HepG2 (cell line): ENCODE results near the gene CTXN1. TPM values are rescaled to one million over a fixed set of nuclear protein-coding genes. Genes with fewer than 3 reads are reported as not detected.

Source experiments
- CCDC6 ChIP-seq: sonication (generic); formaldehyde crosslinking; IDR thresholded peaks from 2 replicates; pipeline ENCODE4 v1.8.1; 2022; ENCODE audit warnings: mild to moderate bottlenecking, missing genetic modification reagents, moderate library complexity
- CTCF ChIP-seq: sonication (generic); formaldehyde crosslinking; IDR thresholded peaks from 2 replicates; pipeline ENCODE4 v1.5.0; 2020; ENCODE audit warnings: mild to moderate bottlenecking, missing genetic modification reagents, moderate library complexity
- EED ChIP-seq: sonication (generic); formaldehyde crosslinking; IDR thresholded peaks from 2 replicates; pipeline ENCODE4 v1.5.0; 2020; ENCODE audit warnings: mild to moderate bottlenecking, missing genetic modification reagents
- EZH2 ChIP-seq: conservative IDR thresholded peaks from 2 replicates; pipeline ENCODE4 v1.6.1; 2012; ENCODE audit warnings: mild to moderate bottlenecking, low read depth, low read length, moderate library complexity
- HDAC6 ChIP-seq: fragments of 200-600 bp; sonication (generic); IDR thresholded peaks from 2 replicates; pipeline ENCODE4 v1.7.0; 2017; ENCODE audit warnings: mild to moderate bottlenecking, antibody characterized with exemption, low read length, low read depth
- IRX3 ChIP-seq: sonication (generic); formaldehyde crosslinking; IDR thresholded peaks from 2 replicates; pipeline ENCODE4 v1.8.1; 2023; ENCODE audit warnings: mild to moderate bottlenecking, low read depth, missing genetic modification reagents, borderline replicate concordance
- JDP2 ChIP-seq: sonication (generic); formaldehyde crosslinking; IDR thresholded peaks from 2 replicates; pipeline ENCODE4 v1.8.1; 2022; ENCODE audit warnings: missing genetic modification reagents, borderline replicate concordance
- KMT2A ChIP-seq: sonication (generic); formaldehyde crosslinking; IDR thresholded peaks from 2 replicates; pipeline ENCODE4 v1.4.0; 2020; ENCODE audit warnings: missing genetic modification reagents
- LBX2 ChIP-seq: sonication (generic); formaldehyde crosslinking; IDR thresholded peaks from 2 replicates; pipeline ENCODE4 v1.5.0; 2020; ENCODE audit warnings: missing genetic modification reagents, mild to moderate bottlenecking, borderline replicate concordance
- NFRKB ChIP-seq: fragments of 450-650 bp; IDR thresholded peaks from 2 replicates; pipeline ENCODE4 v1.6.1; 2017
- NR2F2 ChIP-seq: IDR thresholded peaks from 2 replicates; pipeline ENCODE4 v1.6.1; 2012; ENCODE audit warnings: low read depth, inconsistent platforms, borderline replicate concordance
- PAXIP1 ChIP-seq: sonication (generic); formaldehyde crosslinking; conservative IDR thresholded peaks from 2 replicates; pipeline ENCODE4 v1.4.0; 2020; ENCODE audit warnings: mild to moderate bottlenecking, missing genetic modification reagents, moderate library complexity
- SP2 ChIP-seq: sonication (generic); formaldehyde crosslinking; IDR thresholded peaks from 2 replicates; pipeline ENCODE4 v1.5.1; 2020; ENCODE audit warnings: mild to moderate bottlenecking, missing genetic modification reagents
- TEAD2 ChIP-seq: sonication (generic); formaldehyde crosslinking; IDR thresholded peaks from 2 replicates; pipeline ENCODE4 v1.9.0; 2021; ENCODE audit warnings: missing genetic modification reagents
- TRAFD1 ChIP-seq: sonication (generic); formaldehyde crosslinking; IDR thresholded peaks from 2 replicates; pipeline ENCODE4 v1.5.1; 2020; ENCODE audit warnings: missing genetic modification reagents, mild to moderate bottlenecking, borderline replicate concordance
- YEATS4 ChIP-seq: sonication (generic); formaldehyde crosslinking; IDR thresholded peaks from 2 replicates; pipeline ENCODE4 v1.4.0; 2020; ENCODE audit warnings: missing genetic modification reagents, borderline replicate concordance
- ZBTB2 ChIP-seq: sonication (generic); formaldehyde crosslinking; IDR thresholded peaks from 2 replicates; pipeline ENCODE4 v1.8.0; 2022; ENCODE audit warnings: low read depth, missing genetic modification reagents
- ZNF333 ChIP-seq: sonication (generic); formaldehyde crosslinking; IDR thresholded peaks from 2 replicates; pipeline ENCODE4 v1.4.0; 2020; ENCODE audit warnings: mild to moderate bottlenecking, missing genetic modification reagents, borderline replicate concordance
- ZNF616 ChIP-seq: sonication (generic); formaldehyde crosslinking; IDR thresholded peaks from 2 replicates; pipeline ENCODE4 v1.5.0; 2020; ENCODE audit warnings: low read depth, mild to moderate bottlenecking, missing genetic modification reagents
- ZNF83 ChIP-seq: sonication (generic); formaldehyde crosslinking; IDR thresholded peaks from 2 replicates; pipeline ENCODE4 v1.4.0; 2020; ENCODE audit warnings: missing genetic modification reagents, mild to moderate bottlenecking, borderline replicate concordance
- polyA plus RNA-seq, 8 experiments: library from polyadenylated mRNA; depleted of rRNA in 3 of 8; stranded (reverse) in 7 of 8; unstranded in 1 of 8; fragments of >200 nt; fragmentation: Illumina TruSeq in 4 of 8; extraction: Trizol in 4 of 8; gene quantifications; 2 replicates each; pipeline versions ENCODE4 v1.2.1 to v1.2.3, GENCODE V29; 2011 to 2016; ENCODE audit warnings: low read depth in 4 of 8, missing spikeins in 1 of 8, mixed read lengths in 1 of 8; ENCODE audit not compliant: insufficient read depth in 1 of 8
- total RNA-seq, 5 experiments: library from RNA; depleted of rRNA; stranded (reverse); fragments of >200 nt; fragmentation: Illumina TruSeq; extraction: Trizol; gene quantifications; 2 replicates each; pipeline ENCODE4 v1.2.3, GENCODE V29; 2016; ENCODE audit warnings: low read depth in 1 of 5

The CTXN1 gene
- total and polyA plus RNA-seq, 2 of the 13 experiments (the other 11 are each of a cell fraction or from before 2014, with no cell fraction given): 0.11 TPM; not detected in 1

GRCh38 chr19:7903244-7904073 is 22.5 kb downstream of the CTXN1 start, which contains the start of gene MAP2K7 (continued):
- TF ChIP-seq TRAFD1 (peak; percentile 46; the same call in 1 of the 2 replicates), KMT2A (peak; percentile 56; the same call in 1 of the 2 replicates), IRX3 (peak; percentile 27; the same call in 1 of the 2 replicates), LBX2 (CRISPR knock-in tag) (no peak; the same call in 1 of the 2 replicates), NR2F2 (peak; percentile 84; the same call in 1 of the 2 replicates), ZBTB2 (CRISPR knock-in tag) (peak; percentile 58), SP2 (CRISPR knock-in tag) (peak; percentile 29), EZH2 (no peak), YEATS4 (CRISPR knock-in tag) (peak; percentile 90), ZNF333 (CRISPR knock-in tag) (no peak), ZNF83 (CRISPR knock-in tag) (no peak), TEAD2 (CRISPR knock-in tag) (no peak), CTCF (CRISPR knock-in tag) (peak; percentile 99), ZNF616 (no peak), PAXIP1 (peak; percentile 76), JDP2 (CRISPR knock-in tag) (no peak; the same call in 1 of the 2 replicates), NFRKB (no peak), CCDC6 (CRISPR knock-in tag) (peak; percentile 84; the same call in 1 of the 2 replicates), HDAC6 (no peak), EED (CRISPR knock-in tag) (no peak; the same call in 1 of the 2 replicates)
